Neural progenitor cell (in vitro differentiated cells): Measurements from ENCODE around the gene AP1AR.

ENCODE experiments used
- EZH2 ChIP-seq: fragments of 200-600 bp; sonication (generic); IDR thresholded peaks from 2 replicates; pipeline ENCODE4 v1.6.1; 2017; ENCODE audit warnings: antibody characterized with exemption, mild to moderate bottlenecking, moderate library complexity
- TF ChIP-seq, protein P1 (sequence below): fragments of 200-600 bp; sonication (generic); IDR thresholded peaks from 2 replicates; pipeline ENCODE4 v1.5.1; 2017; ENCODE audit warnings: antibody characterized with exemption, mild to moderate bottlenecking

DNA sequence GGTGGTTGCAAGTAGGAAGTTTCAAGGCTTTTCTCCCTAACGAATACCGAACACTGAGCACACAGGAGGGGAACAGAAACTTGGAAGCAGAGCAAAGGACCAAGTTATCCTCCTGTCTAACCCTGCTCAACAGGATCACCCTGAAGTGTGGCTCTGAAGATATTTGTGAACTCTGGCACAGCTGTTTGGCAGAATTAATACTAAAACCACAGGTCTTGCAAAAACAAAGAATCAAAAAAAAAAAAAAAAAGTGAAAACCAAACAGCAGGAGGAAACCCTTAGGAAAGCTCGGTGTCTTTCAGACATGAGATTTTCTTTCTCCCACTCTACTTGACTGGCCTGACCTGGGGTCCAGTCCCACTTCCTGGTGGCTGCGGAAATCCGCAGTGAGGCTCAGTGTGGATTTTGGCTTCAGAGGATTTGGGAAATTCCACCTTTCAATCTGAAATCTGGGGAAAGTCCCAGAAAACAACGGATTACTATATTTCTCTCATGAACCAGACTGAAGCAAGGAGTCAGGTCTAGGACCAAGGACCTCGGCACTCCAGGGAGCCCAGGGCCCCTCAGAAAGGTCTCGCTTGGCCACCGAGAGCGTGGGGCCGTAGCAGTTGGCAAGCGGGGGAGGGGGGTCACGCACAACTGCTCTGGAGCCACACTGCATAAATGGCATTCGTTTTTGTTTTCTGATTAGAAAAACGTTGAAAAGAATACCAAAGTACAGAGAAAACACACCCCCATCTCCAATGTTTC lies 53.2 kb downstream of the AP1AR start:
- TF ChIP-seq, protein P1, sequence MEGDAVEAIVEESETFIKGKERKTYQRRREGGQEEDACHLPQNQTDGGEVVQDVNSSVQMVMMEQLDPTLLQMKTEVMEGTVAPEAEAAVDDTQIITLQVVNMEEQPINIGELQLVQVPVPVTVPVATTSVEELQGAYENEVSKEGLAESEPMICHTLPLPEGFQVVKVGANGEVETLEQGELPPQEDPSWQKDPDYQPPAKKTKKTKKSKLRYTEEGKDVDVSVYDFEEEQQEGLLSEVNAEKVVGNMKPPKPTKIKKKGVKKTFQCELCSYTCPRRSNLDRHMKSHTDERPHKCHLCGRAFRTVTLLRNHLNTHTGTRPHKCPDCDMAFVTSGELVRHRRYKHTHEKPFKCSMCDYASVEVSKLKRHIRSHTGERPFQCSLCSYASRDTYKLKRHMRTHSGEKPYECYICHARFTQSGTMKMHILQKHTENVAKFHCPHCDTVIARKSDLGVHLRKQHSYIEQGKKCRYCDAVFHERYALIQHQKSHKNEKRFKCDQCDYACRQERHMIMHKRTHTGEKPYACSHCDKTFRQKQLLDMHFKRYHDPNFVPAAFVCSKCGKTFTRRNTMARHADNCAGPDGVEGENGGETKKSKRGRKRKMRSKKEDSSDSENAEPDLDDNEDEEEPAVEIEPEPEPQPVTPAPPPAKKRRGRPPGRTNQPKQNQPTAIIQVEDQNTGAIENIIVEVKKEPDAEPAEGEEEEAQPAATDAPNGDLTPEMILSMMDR, result no peak
- no peak for TF ChIP-seq EZH2
